Adrenal gland (tissue), 12 donors: ENCODE results near the gene BUB3. TPM values are rescaled to one million over a fixed set of nuclear protein-coding genes. Genes with fewer than 3 reads are reported as not detected.
A peak's percentile ranks its signal among the peaks of the same experiment; 100 is the strongest.

Source experiments
- DNase-seq, 7 donors: peaks; one replicate each; pipeline ENCODE4 v3.0.0-alpha.2; 2019 to 2020
- H3K27ac ChIP-seq, 5 donors: fragments of 200-600 bp; sonication (generic) in 4 of 5; 1 replicate in 3 of 5; 2 replicates in 2 of 5; pipeline versions ENCODE4 v1.5.1 to v1.8.0; 2016 to 2020; ENCODE audit warnings: mild to moderate bottlenecking in 1 of 5
- H3K27me3 ChIP-seq: fragments of 200-600 bp; 2 replicates; pipeline ENCODE4 v1.8.0; 2021
- H3K36me3 ChIP-seq, 2 donors: fragments of 200-600 bp; replicated peaks in 1 of 2; 1 replicate in 1 of 2; 2 replicates in 1 of 2; pipeline versions ENCODE4 v1.5.1 to v1.8.0; 2018 to 2022
- H3K4me1 ChIP-seq, 2 donors: fragments of 200-600 bp; replicated peaks in 1 of 2; 1 replicate in 1 of 2; 2 replicates in 1 of 2; pipeline versions ENCODE4 v1.5.1 to v1.8.0; 2018 to 2021
- H3K4me3 ChIP-seq, 4 donors: fragments of 200-600 bp; sonication (generic) in 3 of 4; one replicate each; pipeline ENCODE4 v1.5.1; 2016 to 2018
- H3K9me3 ChIP-seq, 3 donors: fragments of 200-600 bp; sonication (generic) in 1 of 3; replicated peaks in 1 of 3; 1 replicate in 2 of 3; 2 replicates in 1 of 3; pipeline versions ENCODE4 v1.5.1 to v1.8.0; 2016 to 2021
- POLR2A ChIP-seq, 2 donors: fragments of 450-650 bp; IDR thresholded peaks; one replicate each; pipeline ENCODE4 v1.6.1; 2017; ENCODE audit warnings: antibody characterized with exemption in 2 of 2, mild to moderate bottlenecking in 2 of 2, moderate library complexity in 1 of 2
- WGBS, 4 donors: extraction: QIAGEN DNeasy Blood & Tissue Kit in 2 of 4; methylation state at CpG; one replicate each; pipeline versions ENCODE4 v1.1.5 to v1.1.7; 2013 to 2017; 5-methylcytosine and 5-hydroxymethylcytosine counted together
- intact Hi-C, 2 donors: fragments of 100-400 bp; cut with DNase I; formaldehyde crosslinking; loops; one replicate each; pipeline versions ENCODE4 v1.14.1 to v1.15.0; 2022 to 2023
- polyA plus RNA-seq, 3 donors: library from polyadenylated mRNA; stranded (reverse); fragments of 200-250 nt in 2 of 3; fragments of 350-450 nt in 1 of 3; fragmentation: Illumina TruSeq in 1 of 3; extraction: RNeasy Lipid Tissue Mini Kit (QIAGEN cat#74804) in 1 of 3; gene quantifications; one replicate each; pipeline ENCODE4 v1.2.3, GENCODE V29; 2013 to 2014
- total RNA-seq, 9 donors: library from RNA; depleted of rRNA in 4 of 9; stranded (reverse); fragments of >200 nt in 4 of 9; fragments of 120-200 nt in 1 of 9; fragmentation: NEBNext Ultra II Directional in 1 of 9; extraction: Animal tissue kit (Norgen Biotek cat#: 25700) in 1 of 9; gene quantifications; one replicate each; pipeline versions ENCODE4 v1.1.0 to v1.2.4, GENCODE V29; 2013 to 2023
- TF ChIP-seq, protein P1 (sequence below), 6 experiments: fragments of 450-650 bp in 4 of 6; fragments of 200-600 bp in 2 of 6; sonication (generic) in 1 of 6; IDR thresholded peaks; 1 replicate in 5 of 6; 2 replicates in 1 of 6; pipeline versions ENCODE4 v1.5.1 to v1.8.0; 2016 to 2021; ENCODE audit warnings: antibody characterized with exemption in 6 of 6, mild to moderate bottlenecking in 2 of 6, moderate library complexity in 1 of 6
- donor health status: healthy with polysubstance abuse.
- donor health status: Bipolar disorder and iron deficiency.
- donor health status: DM: yes; HTN: yes; CAD: no.
- donor health status: DM: no; HTN: no; CAD: no.
- donor health status: DM: no; HTN: no; CAD: no.
- donor health status: DM: yes; HTN: yes; CAD: no.

BUB3 gene
- total and polyA plus RNA-seq, 12 donors: 23.8 to 167 (median 106) TPM

DNA sequence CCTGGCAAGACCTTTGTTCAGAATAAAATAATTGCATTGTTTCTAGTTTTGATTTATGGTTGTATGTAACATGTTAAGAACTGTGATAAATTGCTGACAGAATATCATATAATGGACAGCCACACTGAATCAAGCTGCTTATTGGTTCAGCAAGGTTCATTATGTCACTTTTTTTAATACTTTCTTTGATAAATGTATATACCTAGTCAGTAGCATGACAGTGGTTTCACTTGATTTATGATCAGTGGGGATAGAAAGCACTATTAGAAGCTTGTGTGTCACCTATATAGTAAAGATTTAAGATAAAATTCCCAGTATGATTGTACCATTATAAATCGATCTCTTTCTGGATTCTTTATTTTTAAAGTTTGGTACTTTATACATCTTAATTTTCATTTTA is 4.5 kb downstream of the BUB3 start:
- H3K4me1 ChIP-seq: peaks cover 3 to 56% of the 10 kb centered on the region in 2 donors
- DNase-seq: no peak
- no peaks in the 10 kb centered on the region for H3K27me3 ChIP-seq
- no peaks in the 10 kb centered on the region for H3K9me3 ChIP-seq
- intact Hi-C loops: no loop called here
- no peak overlapping the region for H3K4me3 ChIP-seq
- WGBS, 4 donors: 92 to 100% (median 96%) methylated on average over 1 of the region's 1 CpG
- H3K27ac ChIP-seq: no peak overlapping the region
- no peak for TF ChIP-seq POLR2A (IDR thresholded peaks at IDR 0.05)
- TF ChIP-seq, protein P1, sequence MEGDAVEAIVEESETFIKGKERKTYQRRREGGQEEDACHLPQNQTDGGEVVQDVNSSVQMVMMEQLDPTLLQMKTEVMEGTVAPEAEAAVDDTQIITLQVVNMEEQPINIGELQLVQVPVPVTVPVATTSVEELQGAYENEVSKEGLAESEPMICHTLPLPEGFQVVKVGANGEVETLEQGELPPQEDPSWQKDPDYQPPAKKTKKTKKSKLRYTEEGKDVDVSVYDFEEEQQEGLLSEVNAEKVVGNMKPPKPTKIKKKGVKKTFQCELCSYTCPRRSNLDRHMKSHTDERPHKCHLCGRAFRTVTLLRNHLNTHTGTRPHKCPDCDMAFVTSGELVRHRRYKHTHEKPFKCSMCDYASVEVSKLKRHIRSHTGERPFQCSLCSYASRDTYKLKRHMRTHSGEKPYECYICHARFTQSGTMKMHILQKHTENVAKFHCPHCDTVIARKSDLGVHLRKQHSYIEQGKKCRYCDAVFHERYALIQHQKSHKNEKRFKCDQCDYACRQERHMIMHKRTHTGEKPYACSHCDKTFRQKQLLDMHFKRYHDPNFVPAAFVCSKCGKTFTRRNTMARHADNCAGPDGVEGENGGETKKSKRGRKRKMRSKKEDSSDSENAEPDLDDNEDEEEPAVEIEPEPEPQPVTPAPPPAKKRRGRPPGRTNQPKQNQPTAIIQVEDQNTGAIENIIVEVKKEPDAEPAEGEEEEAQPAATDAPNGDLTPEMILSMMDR (IDR thresholded peaks at IDR 0.05): no peak
- peaks cover 0 to 54% of the 10 kb centered on the region in 2 donors for H3K36me3 ChIP-seq

DNA sequence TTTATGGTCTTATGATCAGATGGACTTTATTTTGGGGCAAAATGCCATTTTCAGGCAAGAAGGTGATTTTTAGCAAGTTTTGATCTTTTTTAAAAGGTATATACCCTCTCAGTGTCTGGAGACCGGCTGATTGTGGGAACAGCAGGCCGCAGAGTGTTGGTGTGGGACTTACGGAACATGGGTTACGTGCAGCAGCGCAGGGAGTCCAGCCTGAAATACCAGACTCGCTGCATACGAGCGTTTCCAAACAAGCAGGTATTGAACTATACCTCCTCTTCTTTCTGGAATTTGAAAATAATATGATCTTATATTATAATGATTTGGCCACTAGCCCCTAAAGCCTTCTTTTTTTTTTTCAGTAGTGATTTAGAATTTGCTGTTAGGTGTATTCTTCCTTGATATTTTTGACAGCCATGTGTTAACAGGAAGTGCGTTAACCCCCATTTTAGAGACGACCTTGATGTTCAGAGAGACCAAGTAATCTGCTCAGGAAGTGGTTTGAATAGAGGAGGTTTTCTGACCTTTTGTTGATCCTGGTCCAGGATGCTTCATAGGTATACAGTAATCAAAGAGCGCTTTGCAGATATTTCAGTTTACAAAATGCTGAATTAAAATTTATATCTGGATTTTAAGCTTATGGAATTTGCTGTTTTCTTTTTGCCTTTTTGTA is 6.2 kb downstream of the BUB3 start:
- intact Hi-C loops: no loop called here
- Histone ChIP-seq H3K4me3 (no peak overlapping the region), H3K4me1 (peaks cover 0 to 57% of the 10 kb centered on the region in 2 donors), H3K9me3 (no peaks in the 10 kb centered on the region), H3K36me3 (peaks cover 0 to 54% of the 10 kb centered on the region in 2 donors), H3K27ac (no peak overlapping the region), H3K27me3 (no peaks in the 10 kb centered on the region)
- DNase-seq: no peak
- WGBS, 4 donors: 84 to 86% (median 85%) methylated on average over 11 of the region's 11 CpGs
- TF ChIP-seq POLR2A (IDR thresholded peaks at IDR 0.05): no peak
- TF ChIP-seq, protein P1 (IDR thresholded peaks at IDR 0.05): no peak

DNA sequence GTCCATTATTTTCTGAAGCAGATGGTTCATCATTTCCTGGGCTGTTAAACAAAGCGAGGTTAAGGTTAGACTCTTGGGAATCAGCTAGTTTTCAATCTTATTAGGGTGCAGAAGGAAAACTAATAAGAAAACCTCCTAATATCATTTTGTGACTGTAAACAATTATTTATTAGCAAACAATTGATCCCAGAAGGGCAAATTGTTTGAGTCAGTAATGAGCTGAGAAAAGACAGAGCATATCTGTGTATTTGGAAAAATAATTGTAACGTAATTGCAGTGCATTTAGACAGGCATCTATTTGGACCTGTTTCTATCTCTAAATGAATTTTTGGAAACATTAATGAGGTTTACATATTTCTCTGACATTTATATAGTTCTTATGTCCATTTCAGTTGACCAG is 10.1 kb downstream of the BUB3 start:
- 88 to 98% (median 95%) methylated on average over 2 of the region's 2 CpGs for WGBS, 4 donors
- Histone ChIP-seq H3K4me1 (peaks cover 0 to 28% of the 10 kb centered on the region in 2 donors), H3K4me3 (no peak overlapping the region), H3K27ac (peak overlapping the region in 1 of 5 donors; percentile 15), H3K36me3 (peaks cover 0 to 32% of the 10 kb centered on the region in 2 donors), H3K27me3 (no peaks in the 10 kb centered on the region), H3K9me3 (no peaks in the 10 kb centered on the region)
- intact Hi-C loops: no loop called here
- TF ChIP-seq POLR2A (IDR thresholded peaks at IDR 0.05): no peak
- TF ChIP-seq, protein P1 (IDR thresholded peaks at IDR 0.05): no peak
- DNase-seq: no peak

DNA sequence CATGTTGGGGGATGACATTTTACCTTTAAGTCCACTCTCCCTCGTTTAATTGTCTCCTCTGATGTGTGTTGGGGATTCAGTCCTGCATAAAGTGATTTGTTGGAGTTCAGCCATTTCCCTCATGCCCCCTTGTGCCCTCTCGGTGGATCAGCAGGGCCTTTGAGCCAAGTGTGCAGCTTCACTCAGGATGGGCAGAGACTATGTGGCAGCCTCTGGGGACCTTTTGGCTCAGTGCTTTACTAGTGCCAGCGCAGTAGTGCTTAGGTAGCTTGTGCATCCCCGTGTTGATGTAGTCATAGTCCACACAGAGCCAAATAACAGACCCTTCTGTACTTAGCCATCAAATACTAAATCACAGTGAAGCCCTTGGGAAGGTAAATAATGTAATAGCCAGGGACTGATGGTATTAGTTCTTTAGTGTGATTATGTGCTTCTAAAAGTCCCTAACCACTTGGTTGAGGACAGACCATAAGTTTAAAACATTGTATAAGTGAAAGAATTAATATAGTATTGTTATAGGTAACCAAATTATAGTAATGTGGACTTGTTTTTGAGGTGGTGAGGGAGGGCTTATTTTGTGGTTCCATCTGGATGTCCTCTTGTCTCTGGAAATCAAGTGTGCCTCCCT is 11.4 kb downstream of the BUB3 start:
- WGBS, 4 donors: 85 to 91% (median 87%) methylated on average over 3 to 4 of the region's 4 CpGs
- TF ChIP-seq POLR2A (IDR thresholded peaks at IDR 0.05): no peak
- TF ChIP-seq, protein P1 (IDR thresholded peaks at IDR 0.05): no peak
- no peaks in the 10 kb centered on the region for H3K9me3 ChIP-seq
- H3K27ac ChIP-seq: no peak overlapping the region
- H3K4me3 ChIP-seq: no peak overlapping the region
- H3K4me1 ChIP-seq: peaks cover 0 to 18% of the 10 kb centered on the region in 2 donors
- DNase-seq: no peak
- peaks cover 0 to 28% of the 10 kb centered on the region in 2 donors for H3K36me3 ChIP-seq
- H3K27me3 ChIP-seq: no peaks in the 10 kb centered on the region
- intact Hi-C loops: no loop called here
